A204.1 (cell line): ENCODE data around the gene MAGI1.

Experiments used
- FAIRE-seq: peaks from 2 replicates; lab custom pipeline; 2012; peaks lifted over from hg19 to GRCh38; lab: Jason Lieb, UNC

Gene MAGI1

DNA sequence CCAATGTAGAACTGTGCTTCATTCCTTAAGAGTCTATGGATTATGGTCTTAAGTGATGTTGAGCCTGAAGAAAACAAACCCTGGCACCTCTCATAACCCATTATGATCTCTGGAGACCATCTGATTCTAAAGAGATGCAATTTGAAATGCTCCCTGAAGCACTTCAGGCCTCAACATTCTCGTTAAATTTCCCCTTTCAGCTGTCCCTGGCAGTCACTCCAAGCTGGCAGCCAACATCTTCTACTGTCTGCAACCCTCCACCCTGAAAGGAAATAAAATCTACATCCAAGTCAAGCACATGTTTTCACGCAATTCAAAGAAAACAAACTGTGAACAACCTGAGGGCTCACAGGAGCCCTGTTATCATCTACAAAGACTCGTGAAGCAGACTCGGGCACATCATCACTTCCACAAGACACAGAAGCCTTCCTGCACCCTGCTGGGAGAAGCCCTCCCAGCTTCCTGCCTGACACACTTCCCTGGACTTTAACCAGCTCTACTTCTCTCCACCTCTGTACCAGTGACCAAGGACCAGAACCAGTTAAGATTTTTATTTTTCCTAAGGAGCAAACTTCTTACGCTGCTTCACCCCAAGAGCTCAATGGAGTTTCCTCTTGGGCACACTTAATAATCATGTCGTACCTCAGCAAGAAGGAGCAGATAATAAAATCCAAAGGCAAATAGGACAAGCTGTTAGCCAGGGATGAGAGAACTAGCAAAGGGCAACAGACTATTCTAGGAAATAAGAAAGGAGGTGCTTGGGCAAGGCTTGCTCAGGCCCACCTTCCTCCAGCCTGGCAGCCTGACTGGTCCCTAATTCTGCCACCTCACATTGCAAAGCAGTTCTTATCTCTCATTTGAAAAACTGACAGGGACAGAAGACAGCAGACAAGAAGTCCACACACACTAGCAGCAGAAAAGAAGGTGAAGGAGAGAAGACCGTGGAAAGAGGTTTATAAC lies 67.1 kb downstream of the MAGI1 start:
- no peak for FAIRE-seq

DNA sequence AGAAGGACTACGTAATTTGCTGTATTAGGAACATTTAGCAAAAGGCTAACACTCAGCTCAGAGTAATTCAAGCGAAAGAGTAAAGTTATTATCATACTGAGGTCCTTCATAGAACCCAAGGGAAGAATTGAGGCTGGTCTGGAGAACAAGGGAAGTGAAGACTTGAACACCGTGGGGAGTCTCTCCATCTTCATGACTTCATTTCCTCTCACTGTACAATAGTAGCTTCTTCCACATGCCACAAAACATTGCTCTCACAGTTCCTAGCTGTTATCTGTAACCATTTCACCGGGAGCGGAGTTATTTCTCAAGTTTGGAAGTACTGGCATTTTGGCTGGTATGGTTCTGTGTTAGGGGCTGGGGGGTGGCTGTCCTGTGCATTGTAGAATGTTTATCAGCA lies 69.7 kb downstream of the MAGI1 start:
- no peak for FAIRE-seq

DNA sequence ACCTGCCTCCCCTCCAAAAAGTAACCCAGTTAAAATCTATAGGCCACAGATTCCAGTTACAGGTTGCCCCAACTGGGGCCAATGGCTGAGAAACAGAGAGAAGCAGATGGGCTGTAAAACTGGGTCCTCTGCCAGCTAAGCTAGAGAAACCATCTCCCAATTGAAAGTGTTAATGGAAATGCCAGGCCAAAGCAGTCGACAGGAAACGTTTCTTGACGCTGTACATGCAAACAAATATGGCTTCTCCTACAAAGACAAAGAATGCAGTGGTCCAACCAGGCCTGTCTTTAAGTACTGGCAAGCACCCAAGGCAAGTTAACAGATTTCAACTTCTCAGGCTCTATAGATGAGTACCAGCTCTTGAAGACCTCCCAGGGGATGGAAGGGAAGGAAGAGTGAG lies 71.3 kb downstream of the MAGI1 start:
- FAIRE-seq: no peak

DNA sequence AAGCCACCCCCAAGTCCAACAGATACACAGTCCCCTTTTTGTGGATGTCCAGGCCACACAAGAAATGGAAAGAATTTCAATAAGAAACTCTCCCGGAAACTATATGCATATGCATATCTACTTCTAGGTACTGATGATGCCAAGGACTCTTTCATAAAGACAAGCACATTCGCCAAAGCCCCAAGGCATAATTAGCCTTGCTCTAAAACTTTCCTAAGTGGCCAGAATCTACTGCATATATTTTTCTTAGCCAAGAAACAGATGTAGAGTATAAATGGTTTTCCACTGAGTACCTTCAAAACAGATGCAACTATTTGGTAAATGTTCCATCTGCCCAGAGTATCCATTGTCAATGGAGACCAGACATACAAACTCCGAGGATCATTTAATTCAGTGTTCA lies 73.9 kb downstream of the MAGI1 start:
- FAIRE-seq: no peak

DNA sequence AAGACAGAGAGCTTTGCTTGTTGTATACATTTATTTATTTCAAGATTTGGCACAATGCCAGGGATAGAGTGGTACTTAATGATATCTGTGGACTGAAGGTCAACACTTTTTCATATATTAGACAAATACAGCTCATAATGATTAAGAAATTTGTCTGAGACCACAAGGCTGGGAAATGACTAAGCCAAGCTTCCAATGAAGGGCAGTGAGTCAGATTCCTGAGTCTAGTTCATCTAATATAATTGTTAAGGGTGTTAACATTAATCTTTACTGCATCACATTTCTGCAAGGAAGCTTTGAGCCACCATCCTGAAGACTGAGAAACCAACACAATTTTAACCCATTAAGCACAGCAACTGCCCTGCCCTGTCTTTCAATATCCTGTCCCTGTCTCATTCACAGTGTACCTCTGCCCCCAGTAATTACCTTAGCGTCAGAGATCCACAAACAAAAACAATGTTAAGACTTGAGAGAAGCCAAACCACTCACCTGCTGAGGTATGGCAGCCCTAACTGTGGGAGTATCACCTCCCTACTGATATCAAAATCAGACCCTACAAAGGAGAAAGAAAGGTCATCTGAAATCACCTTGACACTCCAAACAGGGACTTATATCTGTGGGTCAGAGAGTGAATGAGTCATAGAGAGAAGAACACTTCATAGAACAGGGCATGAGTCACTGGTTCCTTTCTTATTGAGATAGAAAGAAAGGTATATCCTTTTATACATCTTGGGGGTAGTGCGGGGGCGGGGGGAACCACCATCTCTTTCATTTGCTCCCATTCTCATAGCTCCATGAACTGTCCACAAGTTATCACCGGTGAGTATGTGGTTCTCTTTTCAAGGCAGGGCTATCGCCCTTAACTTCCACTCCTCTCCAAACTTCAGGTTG lies 74.7 kb downstream of the MAGI1 start:
- no peak for FAIRE-seq

DNA sequence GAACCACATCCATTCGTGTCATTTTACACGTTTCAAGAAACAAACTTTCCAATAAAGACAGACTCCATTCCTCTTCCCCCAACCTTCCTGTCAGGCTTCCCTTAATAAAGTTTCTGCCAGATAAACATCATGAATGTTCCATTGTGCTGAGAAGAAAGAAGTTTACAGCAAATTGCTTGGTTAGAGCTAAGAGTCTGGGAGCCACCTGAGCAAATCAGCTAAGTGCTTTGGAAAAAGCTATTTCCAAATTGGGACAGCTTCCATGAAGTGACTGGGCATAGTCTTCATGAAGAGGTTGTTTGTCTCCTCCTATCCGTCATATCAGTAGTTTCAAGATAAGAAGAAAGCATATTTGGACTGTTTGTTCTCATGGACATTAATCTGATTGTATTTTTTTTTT lies 77.0 kb downstream of the MAGI1 start:
- FAIRE-seq: no peak

DNA sequence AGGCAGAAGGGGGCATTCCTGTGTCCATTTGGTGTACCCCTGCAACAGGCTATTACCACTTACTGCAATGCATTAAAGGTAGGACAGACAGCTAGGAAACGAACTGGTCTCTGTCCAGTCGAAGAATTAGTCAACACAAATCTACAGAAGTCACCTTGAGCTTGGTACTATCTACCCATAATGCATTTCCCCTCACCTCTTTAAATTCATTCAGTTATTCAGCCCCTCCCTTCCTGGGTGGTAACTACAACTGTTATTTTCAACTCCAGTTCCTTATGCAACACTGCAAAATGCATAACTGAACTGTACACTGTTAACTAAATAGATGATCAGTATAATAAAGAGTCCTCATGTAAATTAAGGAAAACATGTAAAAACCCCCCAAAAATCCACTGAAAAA lies 77.6 kb downstream of the MAGI1 start:
- FAIRE-seq: no peak

DNA sequence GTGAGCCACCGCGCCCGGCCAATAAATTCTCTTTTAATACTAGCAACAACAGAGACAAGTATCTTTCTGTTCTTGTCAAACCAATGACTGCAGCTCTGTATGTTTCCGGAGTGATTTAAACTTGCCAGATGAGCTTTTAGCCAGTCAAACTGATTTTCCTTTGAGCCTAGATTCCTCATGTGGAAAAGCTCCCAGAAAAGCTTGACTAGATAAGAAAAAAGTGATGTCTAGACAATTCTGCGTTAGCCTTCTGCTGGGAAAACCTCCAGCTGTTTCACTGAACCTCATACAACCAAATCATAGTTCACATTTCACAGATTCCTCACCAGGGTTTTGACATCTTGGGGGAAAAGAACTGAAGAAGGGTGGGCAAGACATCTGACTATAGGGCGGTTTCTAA lies 78.6 kb downstream of the MAGI1 start:
- no peak for FAIRE-seq

DNA sequence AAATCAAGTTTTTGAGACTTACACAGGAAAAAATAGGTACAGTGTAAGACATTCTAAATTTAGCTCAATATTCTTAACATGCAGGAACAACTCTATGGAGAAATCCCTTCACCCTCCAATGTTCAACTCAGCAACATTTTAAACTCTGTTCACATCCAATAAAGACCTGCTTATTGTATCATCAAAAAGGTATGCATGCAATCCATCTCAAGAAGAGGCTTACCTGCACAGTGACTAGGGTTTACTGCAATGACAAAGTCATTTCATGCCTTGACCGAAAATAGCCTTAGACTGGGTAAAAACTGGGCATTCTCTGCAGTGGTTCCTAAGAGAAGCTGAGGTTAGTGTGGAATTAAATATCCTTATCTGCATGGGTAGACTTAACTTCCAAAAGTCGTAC lies 80.5 kb downstream of the MAGI1 start:
- FAIRE-seq: no peak

DNA sequence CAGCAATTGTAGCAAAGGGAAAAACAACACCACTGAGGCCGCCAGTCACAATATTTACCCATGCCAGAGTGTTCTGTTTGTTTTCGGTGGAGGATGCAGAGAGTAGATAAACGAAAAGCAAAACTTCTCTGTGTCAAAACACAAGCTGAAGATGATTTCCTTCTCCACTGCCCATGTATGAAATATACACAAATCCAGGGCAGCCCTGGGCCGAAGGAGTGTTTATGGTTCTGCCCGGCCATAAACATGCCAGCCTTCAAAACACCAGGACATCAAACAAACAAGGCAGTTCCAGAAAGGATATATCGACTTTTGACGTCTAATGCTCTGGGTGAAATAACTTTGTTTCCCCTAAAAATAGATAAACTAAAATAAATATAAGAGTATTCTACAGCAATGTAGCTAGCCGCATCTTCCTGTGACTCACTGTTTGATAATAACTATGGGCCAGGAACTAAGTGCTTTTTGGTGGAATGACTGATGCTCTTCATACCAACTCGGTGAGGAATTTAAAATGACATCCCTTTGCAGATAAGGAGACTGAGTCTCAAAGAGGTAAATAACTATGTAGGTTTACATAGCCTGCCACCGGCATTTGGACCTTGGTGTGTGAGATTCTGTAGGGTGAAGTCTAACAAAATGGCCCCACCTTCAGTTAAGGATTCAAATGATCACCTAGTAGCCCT lies 82.8 kb downstream of the MAGI1 start:
- no peak for FAIRE-seq

DNA sequence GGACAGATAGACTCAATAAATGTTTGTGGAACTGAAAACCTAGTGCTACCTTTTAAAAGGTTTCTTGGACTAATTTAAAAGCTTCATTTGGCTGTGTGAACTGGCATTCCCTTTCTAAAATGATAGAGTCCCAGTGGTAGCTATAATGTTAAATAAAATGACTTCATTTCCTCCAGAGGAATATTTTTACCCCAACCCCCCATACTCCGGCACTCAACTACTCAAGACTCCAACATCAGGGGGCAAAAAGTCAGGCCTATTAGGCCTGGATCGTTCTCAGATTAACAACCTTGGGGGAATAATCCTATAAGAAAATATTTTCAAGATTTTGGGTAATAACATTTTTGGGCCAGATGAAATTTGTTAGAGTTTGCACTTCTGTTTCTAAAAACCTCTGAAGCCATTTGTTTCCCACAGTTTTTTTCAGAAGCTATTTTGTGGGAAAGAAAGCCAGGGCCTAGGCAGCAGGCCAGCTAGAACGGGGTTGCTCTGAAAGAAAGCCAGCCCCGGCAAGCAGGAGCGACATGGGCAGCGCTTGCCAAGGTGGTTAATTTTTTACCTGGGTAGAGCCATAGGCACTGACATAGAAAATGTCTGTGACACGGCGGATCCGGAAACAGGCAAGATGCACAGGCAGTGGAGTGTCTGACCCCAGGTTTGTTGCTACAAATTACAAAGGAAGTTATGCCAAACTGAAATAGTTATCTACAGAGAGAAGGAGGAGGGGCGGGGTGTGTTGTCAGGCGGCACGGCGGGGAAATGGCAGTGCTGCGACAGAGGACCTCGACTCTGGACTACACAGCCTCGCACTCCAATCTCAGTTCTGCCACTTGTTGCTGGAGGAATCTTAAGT lies 84.6 kb downstream of the MAGI1 start:
- no peak for FAIRE-seq

DNA sequence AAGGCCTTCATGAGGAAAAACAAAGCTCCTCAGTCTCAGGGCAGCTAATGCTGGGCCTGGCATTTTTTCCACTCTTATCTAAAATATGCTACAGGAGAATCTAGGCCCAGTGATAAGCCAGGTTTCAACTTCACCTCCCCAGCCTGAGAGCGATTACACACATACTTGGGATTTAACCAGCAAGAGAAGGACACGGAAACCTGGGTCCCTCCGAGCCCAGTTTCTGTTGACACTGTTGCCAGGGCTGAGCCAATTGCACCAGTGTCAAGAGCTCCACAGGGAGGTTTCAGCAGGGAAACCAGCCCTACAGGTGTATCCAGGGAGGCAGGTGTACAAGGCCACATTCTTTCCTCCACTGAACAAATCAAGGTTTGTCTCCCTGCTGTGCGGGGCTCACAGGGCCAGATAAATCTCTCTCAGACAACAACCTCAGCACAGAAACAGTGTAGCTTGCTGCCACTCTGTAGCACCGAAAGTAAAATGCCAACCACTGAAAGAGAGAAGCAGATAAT lies 85.4 kb downstream of the MAGI1 start:
- no peak for FAIRE-seq

DNA sequence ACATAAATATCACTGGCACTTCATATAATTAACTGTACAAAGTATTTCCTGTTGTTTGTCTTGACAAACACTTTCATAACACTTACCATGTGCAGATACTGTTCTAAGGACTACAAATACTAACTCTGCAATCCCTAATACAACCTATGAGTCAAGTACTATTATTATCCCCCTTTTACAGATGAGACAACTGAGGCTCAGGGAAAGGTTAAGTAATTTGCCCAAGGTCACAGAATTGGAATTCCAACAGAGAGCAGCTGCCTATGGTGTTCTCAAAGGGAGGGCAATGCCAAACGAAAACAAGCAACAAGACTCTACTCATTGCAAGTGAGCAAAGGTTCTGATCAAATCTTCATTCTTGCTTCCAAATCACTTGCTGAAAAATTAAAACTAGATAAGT lies 85.9 kb downstream of the MAGI1 start:
- no peak for FAIRE-seq

DNA sequence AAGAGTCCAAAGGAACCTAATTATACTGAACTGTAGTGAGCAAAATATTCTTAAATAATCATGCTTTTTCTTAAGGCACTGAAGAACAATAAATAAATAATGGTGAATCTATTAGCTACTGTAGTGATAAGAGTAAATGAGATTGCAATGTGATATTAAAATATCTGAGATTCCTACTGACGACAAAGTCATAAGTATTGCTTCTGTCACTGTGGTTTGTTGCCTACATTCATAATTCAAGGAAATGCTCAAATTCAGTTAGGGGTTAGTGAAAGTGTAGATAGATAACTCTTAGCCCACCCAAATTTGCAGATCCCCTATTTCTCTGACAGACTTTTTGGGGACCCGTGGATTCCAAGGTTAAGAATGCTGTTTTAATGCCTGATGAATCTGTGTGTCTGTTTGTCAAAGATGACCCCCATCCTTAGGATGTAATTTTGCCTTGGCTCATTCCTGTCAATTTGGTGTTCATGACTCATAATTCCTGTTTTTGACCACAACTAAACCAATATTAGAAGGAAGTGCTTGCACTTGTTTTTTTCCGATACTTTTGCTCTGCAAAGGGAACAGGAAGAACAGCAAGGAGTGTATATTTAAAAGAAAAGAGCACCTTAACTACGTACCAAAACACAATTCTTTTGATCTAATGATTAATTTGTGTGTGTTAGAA lies 86.7 kb downstream of the MAGI1 start:
- no peak for FAIRE-seq

DNA sequence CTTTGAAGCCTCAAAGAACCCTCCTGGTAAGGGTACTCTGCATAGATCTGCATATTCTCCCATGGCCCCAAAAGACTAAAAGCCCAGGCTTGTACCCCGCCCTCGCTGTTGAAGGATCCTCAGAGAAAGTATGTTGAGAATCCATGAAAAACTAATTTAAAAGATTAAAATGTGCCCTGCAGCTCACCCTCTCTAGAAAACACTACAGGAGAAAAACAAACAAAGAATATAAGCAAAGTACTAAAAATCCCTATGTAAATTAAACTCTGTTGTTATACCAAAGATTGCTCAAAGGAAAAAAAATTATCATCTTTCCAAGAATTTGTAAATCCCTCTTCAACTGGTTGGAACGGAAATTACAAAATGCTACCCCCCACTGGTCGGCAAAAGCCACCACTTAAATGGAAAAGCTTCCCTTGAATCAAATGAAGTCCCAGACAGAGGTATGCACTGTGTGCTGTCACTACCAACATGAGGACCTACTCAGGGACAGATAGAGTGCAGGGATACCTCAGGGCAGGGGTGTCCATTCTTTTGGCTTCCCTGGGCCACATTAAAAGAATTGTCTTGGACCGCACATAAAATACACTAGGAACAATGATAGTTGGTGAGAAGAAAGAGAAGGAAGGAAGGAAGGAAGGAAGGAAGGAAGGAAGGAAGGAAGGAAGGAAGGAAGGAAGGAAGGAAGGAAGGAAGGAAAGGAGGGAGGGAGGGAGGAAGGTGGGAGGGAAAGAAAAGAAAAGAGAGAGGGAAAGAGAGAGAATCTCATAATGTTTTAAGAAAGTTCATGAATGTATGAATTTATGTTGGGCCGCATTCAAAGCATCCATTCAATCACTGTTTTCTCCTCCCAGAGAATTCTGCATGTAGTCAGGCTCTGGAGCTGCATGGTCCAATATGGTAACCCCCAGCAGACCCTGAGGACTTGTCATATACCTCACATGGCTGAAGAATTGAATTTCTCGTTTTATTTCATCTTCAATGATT lies 88.1 kb downstream of the MAGI1 start:
- no peak for FAIRE-seq

DNA sequence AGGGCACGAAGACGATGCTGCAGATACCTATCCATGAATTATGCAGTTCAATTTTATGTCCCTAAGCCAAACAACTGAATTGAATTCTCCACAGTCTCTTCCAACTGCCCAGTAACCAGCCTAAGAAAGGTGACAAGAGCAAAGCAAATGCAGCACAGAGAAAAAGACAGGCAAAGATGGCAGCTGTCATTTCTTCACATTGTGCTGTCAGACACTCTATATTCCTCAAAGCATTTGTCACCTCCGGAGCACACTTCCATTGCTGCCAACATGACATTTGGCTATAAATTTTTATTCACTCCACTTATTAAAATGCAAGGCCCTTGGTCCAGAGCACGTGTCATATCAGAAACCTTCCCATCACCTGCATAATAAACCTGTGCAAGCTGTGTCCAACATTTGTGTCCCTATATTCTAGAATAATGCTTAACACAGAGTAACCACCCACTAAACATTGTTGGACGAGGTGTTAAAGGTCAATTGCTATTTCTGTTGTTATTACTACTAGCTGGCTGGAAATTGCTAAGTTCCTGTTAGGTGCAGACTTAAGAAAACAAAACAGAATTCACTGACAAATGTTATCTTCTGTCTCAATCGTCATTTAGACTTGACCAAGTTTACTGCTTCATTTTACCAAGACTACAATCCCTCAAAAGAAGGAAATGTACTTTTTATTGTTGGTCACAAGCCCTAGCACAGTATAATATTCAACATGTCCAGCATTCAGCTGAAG lies 89.7 kb downstream of the MAGI1 start:
- no peak for FAIRE-seq

DNA sequence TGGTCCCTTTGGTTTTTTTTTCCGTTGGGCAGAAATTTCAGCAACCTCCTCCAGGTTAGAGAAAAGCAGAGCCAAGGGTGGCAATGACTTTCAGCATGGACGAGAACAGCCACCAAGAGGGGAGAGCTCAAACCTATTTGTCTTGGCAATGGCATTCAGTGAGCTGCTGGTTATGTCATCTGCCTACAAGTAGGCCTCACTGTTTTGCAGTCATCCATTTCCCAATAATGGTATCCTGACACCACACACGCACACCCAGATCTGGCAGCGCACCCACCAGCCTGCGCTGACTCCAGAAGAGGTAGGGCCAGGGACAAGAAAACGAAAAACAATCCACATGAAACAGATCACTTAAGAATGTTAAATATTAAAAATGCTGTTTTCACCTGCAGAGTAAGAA lies 92.3 kb downstream of the MAGI1 start:
- FAIRE-seq: no peak

DNA sequence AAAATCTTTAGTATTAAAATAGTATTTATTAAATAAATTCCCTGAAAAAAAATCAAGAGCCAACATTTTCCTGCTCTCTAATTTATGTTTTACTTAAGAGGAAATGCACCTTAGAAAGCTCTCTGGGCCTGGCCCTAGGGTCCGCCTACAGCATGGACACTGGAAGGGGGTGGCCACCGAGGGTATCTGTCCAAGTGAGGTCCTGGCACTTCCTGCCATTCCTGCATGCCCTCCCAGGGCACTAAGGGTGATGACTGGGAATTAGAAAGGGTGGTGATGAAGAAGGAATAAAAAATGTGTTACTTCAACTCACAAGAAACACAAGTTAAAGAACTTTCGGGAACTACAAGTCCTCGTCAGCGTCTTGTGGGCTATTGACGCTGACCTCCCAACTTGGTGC lies 92.8 kb downstream of the MAGI1 start:
- no peak for FAIRE-seq

DNA sequence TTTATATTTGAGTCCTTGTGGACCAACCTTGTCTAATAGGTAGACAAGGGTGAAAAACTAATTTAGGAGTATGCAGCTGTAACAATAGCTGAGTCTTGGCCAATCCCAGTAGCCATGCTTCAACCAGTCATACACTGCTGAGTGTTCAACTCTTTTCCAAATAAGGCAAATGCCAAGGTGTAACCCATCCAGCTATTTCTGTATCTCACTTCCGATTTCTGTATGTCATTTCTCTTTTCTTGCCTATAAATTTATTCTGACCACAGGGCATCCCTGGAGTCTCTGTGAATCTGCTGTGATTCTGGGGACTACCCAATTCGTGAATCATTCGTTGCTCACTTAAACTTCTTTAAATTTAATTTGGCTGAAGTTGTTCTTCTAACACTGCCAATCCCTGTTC lies 93.2 kb downstream of the MAGI1 start:
- no peak for FAIRE-seq
